IgD-negative memory B cell (primary cell): ENCODE data around the gene FOXRED1. TPM values are rescaled to one million over a fixed set of nuclear protein-coding genes. Genes with fewer than 3 reads are reported as not detected.
A peak's percentile ranks its signal among the peaks of the same experiment; 100 is the strongest.

Experiments used
- H3K27ac Mint-ChIP-seq, 3 donors: one replicate each; pipeline ENCODE4 v1.8.0; 2020 to 2022; ENCODE audit warnings: mild to moderate bottlenecking in 3 of 3, mixed read lengths in 3 of 3, moderate library complexity in 1 of 3
- H3K27me3 Mint-ChIP-seq: one replicate; pipeline ENCODE4 v1.8.0; 2021; ENCODE audit warnings: mixed read lengths
- H3K36me3 Mint-ChIP-seq: one replicate; pipeline ENCODE4 v1.8.0; 2020; ENCODE audit warnings: mild to moderate bottlenecking, mixed read lengths
- H3K4me1 Mint-ChIP-seq, 3 donors: one replicate each; pipeline ENCODE4 v1.8.0; 2020 to 2022; ENCODE audit warnings: mixed read lengths in 3 of 3, mild to moderate bottlenecking in 1 of 3
- H3K4me3 Mint-ChIP-seq, 4 donors: one replicate each; pipeline ENCODE4 v1.8.0; 2020 to 2022; ENCODE audit warnings: mild to moderate bottlenecking in 4 of 4, mixed read lengths in 4 of 4, moderate library complexity in 3 of 4
- H3K9me3 Mint-ChIP-seq, 3 donors: one replicate each; pipeline ENCODE4 v1.8.0; 2020 to 2021; ENCODE audit warnings: mixed read lengths in 3 of 3, mild to moderate bottlenecking in 1 of 3
- polyA plus RNA-seq: library from polyadenylated mRNA; unstranded; fragments of 300-500 nt; fragmentation: Illumina TruSeq; gene quantifications from one replicate; pipeline ENCODE4 v1.2.3, GENCODE V29; 2021

Gene FOXRED1
- polyA plus RNA-seq, 1 donor from 2014 or later: 12.0 TPM

DNA sequence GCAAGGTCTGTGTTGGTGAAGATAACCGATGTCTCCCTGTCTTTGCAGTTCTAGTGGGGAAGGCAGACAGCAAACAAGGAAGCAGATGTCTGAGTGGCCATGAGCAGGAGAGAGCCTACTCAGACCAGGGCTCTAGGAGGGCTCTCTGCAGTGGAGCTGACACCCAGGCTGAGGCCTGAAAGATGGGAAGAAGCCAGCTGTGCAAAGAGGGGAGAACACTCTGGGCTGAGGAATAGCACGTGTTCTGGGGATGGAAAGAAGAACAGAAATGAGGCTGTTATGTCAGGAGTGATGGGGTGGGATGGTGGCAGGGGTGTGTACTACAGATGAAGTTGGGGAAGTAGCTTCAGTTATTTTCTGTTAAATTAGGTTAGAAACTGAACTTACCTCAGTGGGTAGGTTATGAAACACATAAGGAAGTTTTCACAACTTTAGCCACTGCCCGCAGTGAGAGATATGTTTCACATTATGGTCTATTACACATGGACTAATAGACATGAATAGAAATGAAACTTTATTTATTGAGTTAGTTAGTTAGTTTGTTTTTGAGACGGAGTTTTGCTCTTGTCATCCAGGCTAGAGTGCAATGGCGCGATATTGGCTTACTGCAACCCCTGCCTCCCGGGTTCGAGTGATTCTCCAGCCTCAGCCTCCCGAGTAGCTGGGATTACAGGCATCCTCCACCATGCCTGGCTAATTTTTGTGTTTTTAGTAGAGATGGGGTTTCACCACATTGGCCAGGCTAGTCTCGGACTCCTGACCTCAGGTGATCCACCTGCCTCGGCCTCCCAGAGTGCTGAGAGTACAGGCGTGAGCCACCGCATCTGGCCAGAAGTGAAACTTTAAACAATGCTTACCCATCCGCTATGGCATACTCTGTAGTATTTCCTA lies 42.7 kb downstream of the FOXRED1 start:
- H3K27me3 Mint-ChIP-seq: no peaks in the 10 kb centered on the region
- H3K36me3 Mint-ChIP-seq: peaks cover 18% of the 10 kb centered on the region
- no peaks in the 10 kb centered on the region for H3K9me3 Mint-ChIP-seq
- H3K27ac Mint-ChIP-seq: peak overlapping the region; percentile 36 to 86 (median 63)
- peaks cover 18 to 29% (median 21%) of the 10 kb centered on the region in 3 donors for H3K4me1 Mint-ChIP-seq
- peak overlapping the region in 1 of 4 donors; percentile 58 for H3K4me3 Mint-ChIP-seq

DNA sequence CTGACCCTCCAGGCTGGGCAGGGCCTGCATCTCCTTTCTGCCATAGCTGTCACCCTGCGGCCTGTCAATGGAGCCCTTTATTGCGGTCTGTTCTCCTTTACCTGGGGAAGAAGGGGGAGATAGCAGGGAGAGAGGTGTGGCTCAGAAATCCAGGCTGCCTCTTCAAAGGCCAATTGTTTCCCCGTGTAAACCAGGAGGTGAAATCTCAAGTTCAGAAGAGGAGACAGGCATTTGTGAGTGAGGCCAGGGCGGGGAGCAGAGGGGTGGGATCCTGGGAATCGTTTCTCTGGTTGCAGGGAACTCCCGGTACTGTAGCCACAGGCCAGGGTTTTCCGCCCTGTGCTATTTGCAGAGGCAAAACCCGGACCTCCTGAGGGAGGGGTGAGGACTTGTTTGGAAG lies 44.0 kb downstream of the FOXRED1 start:
- no peak overlapping the region for H3K27ac Mint-ChIP-seq
- H3K9me3 Mint-ChIP-seq: no peaks in the 10 kb centered on the region
- peaks cover 17% of the 10 kb centered on the region for H3K36me3 Mint-ChIP-seq
- no peaks in the 10 kb centered on the region for H3K27me3 Mint-ChIP-seq
- peaks cover 14 to 24% (median 15%) of the 10 kb centered on the region in 3 donors for H3K4me1 Mint-ChIP-seq
- H3K4me3 Mint-ChIP-seq: peak overlapping the region in 1 of 4 donors; percentile 5

DNA sequence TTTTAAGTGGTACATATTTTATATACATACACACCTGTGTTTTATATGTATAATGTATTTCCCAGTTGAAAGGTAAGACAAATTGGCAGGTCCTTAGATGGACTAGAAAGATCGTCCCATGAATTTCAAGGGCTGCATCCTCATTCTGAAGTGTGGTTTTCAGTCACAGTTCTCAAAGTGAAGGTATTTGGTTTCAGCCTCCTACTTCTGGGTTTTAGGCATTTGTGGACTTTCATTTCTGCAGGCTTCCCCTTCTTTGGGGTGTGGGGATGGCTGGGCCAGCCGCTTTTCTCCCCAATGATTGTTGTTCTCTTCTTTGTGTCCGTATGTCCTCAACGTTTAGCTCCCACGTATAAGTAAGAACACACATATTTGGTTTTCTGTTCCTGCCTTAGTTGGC lies 44.9 kb downstream of the FOXRED1 start:
- no peak overlapping the region for H3K27ac Mint-ChIP-seq
- H3K36me3 Mint-ChIP-seq: peaks cover 17% of the 10 kb centered on the region
- H3K27me3 Mint-ChIP-seq: no peaks in the 10 kb centered on the region
- no peak overlapping the region for H3K4me3 Mint-ChIP-seq
- H3K4me1 Mint-ChIP-seq: peaks cover 12 to 25% (median 18%) of the 10 kb centered on the region in 3 donors
- H3K9me3 Mint-ChIP-seq: no peaks in the 10 kb centered on the region

DNA sequence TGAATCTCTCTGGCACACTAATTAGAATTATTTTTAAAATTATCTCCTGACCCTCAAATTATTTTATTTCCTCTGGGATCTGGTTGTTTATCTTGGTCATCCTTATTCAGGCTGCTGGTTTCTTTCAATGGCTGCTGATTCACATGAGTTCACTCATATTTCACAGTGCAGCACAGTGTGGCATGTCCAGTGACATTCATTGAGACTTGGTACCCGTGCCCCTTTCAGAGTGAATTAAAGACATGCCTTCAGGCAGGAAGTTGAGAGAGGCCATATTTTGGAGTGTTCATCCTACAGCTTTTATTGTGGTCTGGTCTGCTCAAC lies 48.4 kb downstream of the FOXRED1 start:
- Mint-ChIP-seq H3K9me3 (no peaks in the 10 kb centered on the region), H3K27ac (no peak overlapping the region), H3K27me3 (no peaks in the 10 kb centered on the region), H3K36me3 (peaks cover 21% of the 10 kb centered on the region), H3K4me3 (no peak overlapping the region), H3K4me1 (peaks cover 5 to 16% (median 12%) of the 10 kb centered on the region in 3 donors)

DNA sequence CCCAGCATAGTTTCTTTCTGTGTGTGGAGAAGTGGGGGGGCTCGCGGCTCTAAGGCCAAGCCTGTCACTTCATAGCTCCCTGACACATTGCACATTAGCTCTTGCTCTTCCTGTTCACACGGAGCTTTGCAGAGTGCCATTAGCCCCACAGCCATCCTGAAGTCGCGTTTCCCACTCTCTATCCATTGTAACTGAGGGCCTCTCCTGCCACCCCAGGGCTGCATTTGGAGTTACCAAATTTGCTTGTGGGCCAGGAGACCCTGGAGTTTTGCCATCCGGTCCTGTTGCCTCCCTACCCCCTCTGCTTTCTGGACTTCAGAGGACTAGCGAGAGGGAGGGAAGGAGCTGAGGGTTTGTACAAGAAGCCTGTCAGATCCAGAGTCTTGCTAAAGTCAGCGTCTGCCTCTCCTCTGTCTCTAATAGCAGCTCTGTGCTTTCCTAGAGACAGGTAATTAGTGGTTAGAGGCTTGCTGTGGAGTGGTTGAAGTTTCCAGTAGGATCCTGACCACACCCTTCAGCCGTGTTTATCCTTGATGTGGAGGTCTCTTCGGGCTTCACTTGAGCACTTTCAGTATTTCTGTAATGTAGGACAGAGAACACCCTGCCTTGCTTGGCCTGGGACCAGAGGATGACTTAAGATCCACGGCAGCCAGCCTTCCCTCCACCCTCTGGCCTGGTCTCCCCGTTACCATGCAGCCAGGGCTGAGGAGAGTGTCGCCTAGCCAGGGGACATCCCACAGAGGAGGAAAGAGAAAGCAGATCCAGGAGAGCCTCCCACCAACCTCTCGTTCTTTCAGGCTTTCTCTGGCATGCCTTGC lies 49.0 kb downstream of the FOXRED1 start:
- peak overlapping the region in 1 of 4 donors; percentile 37 for H3K4me3 Mint-ChIP-seq
- no peaks in the 10 kb centered on the region for H3K27me3 Mint-ChIP-seq
- peaks cover 5 to 16% (median 12%) of the 10 kb centered on the region in 3 donors for H3K4me1 Mint-ChIP-seq
- H3K36me3 Mint-ChIP-seq: peaks cover 21% of the 10 kb centered on the region
- H3K27ac Mint-ChIP-seq: peak overlapping the region in 2 of 3 donors; percentile 71 to 85
- H3K9me3 Mint-ChIP-seq: no peaks in the 10 kb centered on the region

DNA sequence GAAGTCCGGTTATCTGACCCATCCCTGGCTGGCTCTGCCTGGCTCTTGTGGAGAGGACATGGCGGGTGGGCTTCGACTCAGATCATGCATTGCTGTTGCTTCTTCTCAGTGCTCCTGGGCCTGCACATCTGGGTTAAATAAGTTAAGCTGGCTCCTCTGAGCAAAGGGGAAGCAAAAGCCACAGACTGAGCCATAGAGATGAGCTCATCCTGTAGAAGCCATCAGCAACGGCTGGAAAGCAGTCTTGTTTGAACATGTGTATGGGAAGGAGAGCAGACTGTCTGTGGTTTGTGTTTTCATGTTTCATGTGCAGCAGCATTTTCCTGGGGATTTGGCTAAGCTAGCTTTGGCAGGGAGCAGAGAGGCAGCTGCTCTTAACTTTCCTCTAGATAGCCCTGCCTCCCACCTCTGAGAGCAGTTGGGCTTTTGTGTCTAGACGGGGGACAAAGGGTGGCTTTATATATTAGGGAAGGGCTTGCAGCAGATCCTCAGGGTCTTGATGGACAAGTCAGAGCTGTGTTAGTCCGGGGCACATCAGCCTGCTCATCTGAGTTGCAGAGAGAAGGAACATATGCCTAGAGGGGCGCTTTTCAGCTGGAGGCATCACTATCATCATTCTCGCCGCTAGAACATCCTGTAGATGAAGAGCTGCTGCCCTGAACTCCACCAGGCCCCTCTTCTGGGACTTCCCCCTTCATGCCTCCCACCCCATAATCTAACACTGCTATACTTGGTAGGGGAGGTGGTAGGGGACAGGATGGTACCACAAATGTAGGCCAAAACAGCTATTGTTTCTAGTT lies 49.8 kb downstream of the FOXRED1 start:
- Mint-ChIP-seq H3K4me1 (peaks cover 5 to 14% (median 12%) of the 10 kb centered on the region in 3 donors), H3K27ac (peak overlapping the region in 1 of 3 donors; percentile 71), H3K4me3 (peak overlapping the region in 1 of 4 donors; percentile 34), H3K36me3 (peaks cover 23% of the 10 kb centered on the region), H3K9me3 (no peaks in the 10 kb centered on the region), H3K27me3 (no peaks in the 10 kb centered on the region)

DNA sequence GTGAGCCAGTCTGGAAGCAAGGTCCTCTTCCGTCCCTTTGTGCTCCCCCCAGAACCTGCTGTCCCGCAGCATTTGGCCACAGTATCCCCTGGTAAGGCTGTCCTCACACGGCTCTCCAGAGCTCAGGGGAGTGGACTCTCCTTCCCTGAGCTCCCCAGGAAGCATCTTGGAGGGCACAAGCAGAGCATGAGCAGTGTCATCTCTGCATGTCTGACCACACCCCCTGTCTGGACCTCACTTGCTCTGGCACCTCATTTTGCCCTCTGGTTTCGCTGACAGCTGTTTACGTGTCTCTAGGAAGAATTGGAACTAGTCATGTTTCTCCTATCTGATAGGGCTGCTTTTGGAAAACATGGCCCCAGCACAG lies 50.4 kb downstream of the FOXRED1 start:
- no peaks in the 10 kb centered on the region for H3K27me3 Mint-ChIP-seq
- peaks cover 5 to 14% (median 8%) of the 10 kb centered on the region in 3 donors for H3K4me1 Mint-ChIP-seq
- H3K27ac Mint-ChIP-seq: peak overlapping the region in 1 of 3 donors; percentile 53
- peaks cover 23% of the 10 kb centered on the region for H3K36me3 Mint-ChIP-seq
- H3K4me3 Mint-ChIP-seq: no peak overlapping the region
- H3K9me3 Mint-ChIP-seq: no peaks in the 10 kb centered on the region

DNA sequence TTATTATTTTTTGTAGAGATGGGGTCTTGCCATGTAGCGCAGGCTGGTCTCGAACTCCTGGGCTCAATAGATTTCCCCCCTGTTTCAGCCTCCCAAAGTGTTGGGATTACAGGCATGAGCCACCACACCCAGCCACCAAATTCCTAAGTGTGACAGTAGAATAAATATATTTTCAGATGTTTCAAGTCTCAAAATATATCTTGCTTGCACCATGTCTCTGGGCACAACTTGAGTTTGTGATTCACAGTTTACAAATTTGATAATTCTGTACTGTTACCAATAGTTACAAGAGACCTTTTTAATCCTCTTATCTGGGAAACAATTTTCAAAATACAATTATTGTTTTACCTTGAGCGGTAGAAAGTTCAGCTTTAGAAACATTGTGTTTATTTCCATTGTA lies 54.0 kb downstream of the FOXRED1 start:
- Mint-ChIP-seq H3K27me3 (no peaks in the 10 kb centered on the region), H3K9me3 (no peaks in the 10 kb centered on the region), H3K36me3 (peaks cover 16% of the 10 kb centered on the region), H3K4me3 (no peak overlapping the region), H3K27ac (no peak overlapping the region), H3K4me1 (peaks cover 5 to 6% (median 5%) of the 10 kb centered on the region in 3 donors)

DNA sequence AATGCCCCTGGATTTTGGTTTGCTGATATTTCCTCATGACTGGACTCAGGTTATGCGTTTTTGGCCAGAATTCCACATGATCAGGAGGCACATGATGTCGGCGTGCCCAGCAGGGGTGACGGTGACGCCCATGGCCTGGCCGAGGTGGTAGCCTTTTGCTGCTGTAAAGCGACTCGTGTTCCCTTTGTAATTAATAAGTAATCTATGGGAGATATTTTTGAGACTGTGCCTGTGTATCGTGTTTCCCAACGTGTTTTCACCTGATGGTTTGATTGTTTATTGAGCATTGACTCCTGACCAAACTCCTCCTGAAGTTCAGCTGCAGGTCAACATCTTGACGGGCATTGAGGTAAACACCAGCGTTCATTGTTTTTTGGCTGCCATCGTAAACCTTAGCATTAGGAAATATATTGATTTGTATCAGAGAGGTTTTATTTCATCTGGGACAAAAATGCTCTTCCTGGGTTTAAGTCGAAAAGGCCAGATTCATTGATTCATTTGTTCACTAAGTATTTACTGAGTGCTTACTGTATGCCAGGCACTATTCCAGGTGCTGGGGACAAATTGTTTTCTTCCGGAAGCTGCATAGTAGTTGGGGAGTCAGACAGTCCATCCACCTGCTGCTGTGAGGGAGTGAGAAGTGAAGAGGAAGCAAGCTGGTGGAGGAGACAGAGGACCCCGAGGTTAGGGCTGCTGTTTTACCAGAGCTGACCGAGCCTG lies 58.5 kb downstream of the FOXRED1 start:
- Mint-ChIP-seq H3K9me3 (no peaks in the 10 kb centered on the region), H3K4me3 (no peak overlapping the region), H3K27me3 (no peaks in the 10 kb centered on the region), H3K36me3 (peaks cover 8% of the 10 kb centered on the region), H3K4me1 (no peaks in the 10 kb centered on the region), H3K27ac (peak overlapping the region in 2 of 3 donors; percentile 54 to 90)

Other genes with a start within 250 kb of the FOXRED1 start
- not detected for gene CDON, start 206.3 kb upstream of the FOXRED1 start, polyA plus RNA-seq
- 19.5 TPM for gene RPUSD4, start 57.5 kb upstream of the FOXRED1 start, polyA plus RNA-seq
- 11.1 TPM for gene FAM118B, start 57.4 kb upstream of the FOXRED1 start, polyA plus RNA-seq
- 81.7 TPM for gene SRPRA, start 259 bp upstream of the FOXRED1 start, polyA plus RNA-seq
- gene TIRAP, start 13.9 kb downstream of the FOXRED1 start, polyA plus RNA-seq: 13.0 TPM
- gene DCPS, start 34.9 kb downstream of the FOXRED1 start, polyA plus RNA-seq: 76.9 TPM
- 3.6 TPM for gene ST3GAL4, start 86.5 kb downstream of the FOXRED1 start, polyA plus RNA-seq